Activated naive CD4-positive, alpha-beta T cell treated with anti-CD3 and anti-CD28 coated beads for 36 hours (primary cell): ENCODE results near the gene XRCC1. TPM values are rescaled to one million over a fixed set of nuclear protein-coding genes. Genes with fewer than 3 reads are reported as not detected.
"Not testable (repeated sequence)": the region's sequence is repeated elsewhere in the genome, so short reads cannot be mapped to it uniquely, and the experiment has no call there.

Source experiments
- CTCF ChIA-PET: fragments of 350-600 bp; sonication (Branson Sonifier 250); formaldehyde crosslinking; loops from one replicate; lab custom pipeline; 2021; ENCODE audit warnings: antibody characterized with exemption; lab: Charles Lee
- DNase-seq: peaks from one replicate; pipeline ENCODE4 v3.0.0-alpha.2; 2020
- H3K27ac Mint-ChIP-seq: one replicate; pipeline ENCODE4 v1.8.0; 2021; ENCODE audit warnings: mild to moderate bottlenecking, mixed read lengths
- H3K27me3 Mint-ChIP-seq: one replicate; pipeline ENCODE4 v1.8.0; 2021; ENCODE audit warnings: low read depth, mixed read lengths
- H3K36me3 Mint-ChIP-seq: one replicate; pipeline ENCODE4 v1.8.0; 2021; ENCODE audit warnings: low read depth, mixed read lengths
- H3K4me1 Mint-ChIP-seq: one replicate; pipeline ENCODE4 v1.8.0; 2021; ENCODE audit warnings: low read depth, mixed read lengths
- H3K4me3 Mint-ChIP-seq: one replicate; pipeline ENCODE4 v1.8.0; 2021; ENCODE audit warnings: mild to moderate bottlenecking, moderate library complexity, mixed read lengths
- H3K9me3 Mint-ChIP-seq: one replicate; pipeline ENCODE4 v1.8.0; 2021; ENCODE audit warnings: mixed read lengths
- intact Hi-C: fragments of 100-400 bp; cut with micrococcal nuclease; formaldehyde crosslinking; loops from one replicate; pipeline ENCODE4 v1.15.1; 2023
- total RNA-seq, 2 experiments: library from RNA; stranded (reverse); gene quantifications; one replicate each; pipeline ENCODE4 v1.2.3, GENCODE V29; 2021

XRCC1 gene
- total RNA-seq, 2 experiments from 2014 or later, result 33.7 to 34.5 TPM

GRCh38 chr19:43612374-43612773 is 37.0 kb upstream of the XRCC1 start:
- no peak overlapping the region for H3K4me3 Mint-ChIP-seq
- DNase-seq, result no peak
- H3K27ac Mint-ChIP-seq, result no peak overlapping the region
- CTCF ChIA-PET, result no interaction called here
- no peaks in the 10 kb centered on the region for H3K9me3 Mint-ChIP-seq
- H3K27me3 Mint-ChIP-seq, result no peaks in the 10 kb centered on the region
- intact Hi-C loops, result no loop called here
- peaks cover 9% of the 10 kb centered on the region for H3K36me3 Mint-ChIP-seq
- H3K4me1 Mint-ChIP-seq, result peaks cover 11% of the 10 kb centered on the region

GRCh38 chr19:43611788-43612187 is 36.5 kb upstream of the XRCC1 start, which contains the start of gene SRRM5:
SRRM5 (plus strand) TSS chr19:43612088; CDS start chr19:43612122, 34 bp downstream.
- CTCF ChIA-PET, result no interaction called here
- H3K4me1 Mint-ChIP-seq, result peaks cover 9% of the 10 kb centered on the region
- no peaks in the 10 kb centered on the region for H3K27me3 Mint-ChIP-seq
- DNase-seq, result no peak
- peaks cover 9% of the 10 kb centered on the region for H3K36me3 Mint-ChIP-seq
- no peak within 1 kb of the TSS for H3K27ac Mint-ChIP-seq
- intact Hi-C loops, result no loop called here
- no peaks in the 10 kb centered on the region for H3K9me3 Mint-ChIP-seq
- H3K4me3 Mint-ChIP-seq, result no peak within 1 kb of the TSS

- Mint-ChIP-seq H3K27ac (peak overlapping the region; percentile 50), H3K4me1 (peaks cover 7% of the 10 kb centered on the region), H3K9me3 (no peaks in the 10 kb centered on the region), H3K27me3 (no peaks in the 10 kb centered on the region), H3K36me3 (peaks cover 9% of the 10 kb centered on the region), H3K4me3 (no peak overlapping the region)
- no peak for DNase-seq
- CTCF ChIA-PET, result no interaction called here
- intact Hi-C loops, result no loop called here
Observed at GRCh38 chr19:43610493-43610892, 35.2 kb upstream of the XRCC1 start.

GRCh38 chr19:43609872-43610271 is 34.5 kb upstream of the XRCC1 start:
- Mint-ChIP-seq H3K9me3 (no peaks in the 10 kb centered on the region), H3K36me3 (peaks cover 9% of the 10 kb centered on the region), H3K27me3 (no peaks in the 10 kb centered on the region), H3K27ac (no peak overlapping the region), H3K4me3 (no peak overlapping the region), H3K4me1 (peaks cover 7% of the 10 kb centered on the region)
- DNase-seq, result no peak
- CTCF ChIA-PET, result no interaction called here
- intact Hi-C loops, result no loop called here

GRCh38 chr19:43607238-43608205 is 32.2 kb upstream of the XRCC1 start:
- H3K27ac Mint-ChIP-seq, result no peak overlapping the region
- CTCF ChIA-PET, result no interaction called here
- no peaks in the 10 kb centered on the region for H3K27me3 Mint-ChIP-seq
- DNase-seq, result no peak
- no peaks in the 10 kb centered on the region for H3K9me3 Mint-ChIP-seq
- H3K4me1 Mint-ChIP-seq, result peaks cover 5% of the 10 kb centered on the region
- intact Hi-C loops, result no loop called here
- H3K4me3 Mint-ChIP-seq, result no peak overlapping the region
- H3K36me3 Mint-ChIP-seq, result peaks cover 9% of the 10 kb centered on the region

GRCh38 chr19:43606569-43607229 is 31.4 kb upstream of the XRCC1 start:
- H3K27me3 Mint-ChIP-seq, result no peaks in the 10 kb centered on the region
- no peak for DNase-seq
- no peak overlapping the region for H3K4me3 Mint-ChIP-seq
- peaks cover 5% of the 10 kb centered on the region for H3K36me3 Mint-ChIP-seq
- no peaks in the 10 kb centered on the region for H3K9me3 Mint-ChIP-seq
- peaks cover 2% of the 10 kb centered on the region for H3K4me1 Mint-ChIP-seq
- CTCF ChIA-PET, result interaction anchor here (1.8 kb wide), 1 partner anchor 9 kb away, joined by 4 read pairs; no protein-coding TSS in a partner anchor
- intact Hi-C loops, result no loop called here
- H3K27ac Mint-ChIP-seq, result no peak overlapping the region

- Mint-ChIP-seq H3K4me1 (peaks cover 2% of the 10 kb centered on the region), H3K27ac (peak overlapping the region; percentile 32), H3K36me3 (peaks cover 6% of the 10 kb centered on the region)
Observed at GRCh38 chr19:43605875-43606568, 30.7 kb upstream of the XRCC1 start.

GRCh38 chr19:43600326-43600725 is 25.0 kb upstream of the XRCC1 start:
- H3K9me3 Mint-ChIP-seq, DNase-seq, H3K4me3 Mint-ChIP-seq, H3K27me3 Mint-ChIP-seq, intact Hi-C loops, H3K36me3 Mint-ChIP-seq, H3K27ac Mint-ChIP-seq: not testable (repeated sequence)
- H3K4me1 Mint-ChIP-seq, result peaks cover 16% of the 10 kb centered on the region
- CTCF ChIA-PET, result interaction anchor here (1.0 kb wide), 1 partner anchor 153 kb away, joined by 3 read pairs; no protein-coding TSS in a partner anchor

More at GRCh38 chr19:43605875-43606568, 30.7 kb upstream of the XRCC1 start:
- H3K4me3 Mint-ChIP-seq, result no peak overlapping the region
- no peaks in the 10 kb centered on the region for H3K9me3 Mint-ChIP-seq
- no peaks in the 10 kb centered on the region for H3K27me3 Mint-ChIP-seq
- DNase-seq, result no peak
- CTCF ChIA-PET, result interaction anchor here (0.6 to 2.0 kb wide), 4 partner anchors 9 to 203 kb away, joined by 3 to 9 read pairs (median 4); no protein-coding TSS in a partner anchor
- intact Hi-C loops, result no loop called here

- no peak for DNase-seq
- peaks cover 2% of the 10 kb centered on the region for H3K36me3 Mint-ChIP-seq
- no peak overlapping the region for H3K4me3 Mint-ChIP-seq
- peaks cover 16% of the 10 kb centered on the region for H3K4me1 Mint-ChIP-seq
- intact Hi-C loops, result no loop called here
- H3K9me3 Mint-ChIP-seq, result no peaks in the 10 kb centered on the region
- H3K27me3 Mint-ChIP-seq, result no peaks in the 10 kb centered on the region
- CTCF ChIA-PET, result interaction anchor here (0.7 to 1.0 kb wide), 2 partner anchors 153 kb away, joined by 3 read pairs; no protein-coding TSS in a partner anchor
- H3K27ac Mint-ChIP-seq, result no peak overlapping the region
Observed at GRCh38 chr19:43599635-43600295, 24.4 kb upstream of the XRCC1 start.

GRCh38 chr19:43598445-43599240 is 23.3 kb upstream of the XRCC1 start:
- Mint-ChIP-seq H3K27me3 (no peaks in the 10 kb centered on the region), H3K27ac (no peak overlapping the region), H3K9me3 (no peaks in the 10 kb centered on the region), H3K36me3 (peaks cover 4% of the 10 kb centered on the region), H3K4me3 (no peak overlapping the region), H3K4me1 (peaks cover 22% of the 10 kb centered on the region)
- CTCF ChIA-PET, result interaction anchor here (0.7 kb wide), 1 partner anchor 152 kb away, joined by 3 read pairs; no protein-coding TSS in a partner anchor
- intact Hi-C loops, result no loop called here
- no peak for DNase-seq

- CTCF ChIA-PET, result interaction anchor here (0.7 to 5.8 kb wide), 2 partner anchors 43 to 71 kb away, joined by 3 to 95 read pairs; no protein-coding TSS in a partner anchor
- no peak for DNase-seq
- H3K27me3 Mint-ChIP-seq, result no peaks in the 10 kb centered on the region
- peak overlapping the region; percentile 93 for H3K4me3 Mint-ChIP-seq
- peak overlapping the region; percentile 97 for H3K27ac Mint-ChIP-seq
- no peaks in the 10 kb centered on the region for H3K9me3 Mint-ChIP-seq
- H3K36me3 Mint-ChIP-seq, result peaks cover 8% of the 10 kb centered on the region
- intact Hi-C loops, result no loop called here
- H3K4me1 Mint-ChIP-seq, result peaks cover 27% of the 10 kb centered on the region
Observed at GRCh38 chr19:43597876-43598275, 22.5 kb upstream of the XRCC1 start.
